GM23338 (cell line): ENCODE measurements around the gene GGNBP2. TPM values are rescaled to one million over a fixed set of nuclear protein-coding genes. Genes with fewer than 3 reads are reported as not detected.

Experiments used
- ATAC-seq: fragments of 200-7000 bp; cut with Tn5 transposase; 3 replicates; pipeline ENCODE4 v1.9.1; 2020
- DNase-seq: peaks from one replicate; pipeline ENCODE4 v3.0.0-alpha.2; 2015; ENCODE audit warnings: low spot score
- H2AFZ ChIP-seq: fragments of 200-600 bp; sonication (generic); 2 replicates; pipeline ENCODE4 v1.8.0; 2016; ENCODE audit warnings: antibody characterized with exemption, mild to moderate bottlenecking, moderate library complexity
- H3F3A ChIP-seq: fragments of 200-600 bp; sonication (generic); replicated peaks from 2 replicates; pipeline ENCODE4 v1.8.0; 2017; ENCODE audit warnings: antibody characterized with exemption, mixed run types, low read depth
- H3K27ac ChIP-seq: fragments of 200-600 bp; sonication (generic); 2 replicates; pipeline ENCODE4 v1.6.1; 2016; ENCODE audit warnings: low read depth
- H3K27me3 ChIP-seq: fragments of 200-600 bp; sonication (generic); 2 replicates; pipeline ENCODE4 v1.8.0; 2016; ENCODE audit warnings: mild to moderate bottlenecking, mixed run types, moderate library complexity; ENCODE audit not compliant: insufficient read depth
- H3K36me3 ChIP-seq: fragments of 200-600 bp; sonication (generic); 2 replicates; pipeline ENCODE4 v1.8.0; 2016; ENCODE audit warnings: mild to moderate bottlenecking; ENCODE audit not compliant: insufficient read depth
- H3K4me1 ChIP-seq: fragments of 200-600 bp; sonication (generic); 2 replicates; pipeline ENCODE4 v1.8.0; 2016; ENCODE audit warnings: mild to moderate bottlenecking, moderate library complexity; ENCODE audit not compliant: insufficient read depth
- H3K4me2 ChIP-seq: fragments of 200-600 bp; sonication (generic); 2 replicates; pipeline ENCODE4 v1.7.1; 2017; ENCODE audit warnings: mixed run types
- H3K4me3 ChIP-seq: fragments of 200-600 bp; sonication (generic); 2 replicates; pipeline ENCODE4 v1.6.1; 2016; ENCODE audit warnings: mixed run types
- H3K79me2 ChIP-seq: fragments of 200-600 bp; sonication (generic); replicated peaks from 2 replicates; pipeline ENCODE4 v1.8.0; 2017; ENCODE audit warnings: mild to moderate bottlenecking; ENCODE audit not compliant: insufficient read depth
- H3K9me2 ChIP-seq: fragments of 200-600 bp; sonication (generic); 2 replicates; pipeline ENCODE4 v1.8.0; 2017; ENCODE audit not compliant: insufficient read depth
- H4K20me1 ChIP-seq: fragments of 200-600 bp; sonication (generic); replicated peaks from 2 replicates; pipeline ENCODE4 v1.8.0; 2017; ENCODE audit warnings: mild to moderate bottlenecking; ENCODE audit not compliant: insufficient read depth
- H3K27ac Mint-ChIP-seq: 2 replicates; pipeline ENCODE4 v1.8.0; 2020; ENCODE audit warnings: inconsistent platforms, mild to moderate bottlenecking, moderate library complexity, mixed read lengths
- H3K27me3 Mint-ChIP-seq: 3 replicates; pipeline ENCODE4 v1.8.0; 2022; ENCODE audit warnings: low read depth, mild to moderate bottlenecking, moderate library complexity, mixed read lengths, inconsistent platforms; ENCODE audit not compliant: insufficient read depth, poor library complexity
- H3K36me3 Mint-ChIP-seq: 3 replicates; pipeline ENCODE4 v1.8.0; 2021; ENCODE audit warnings: low read depth, mild to moderate bottlenecking, inconsistent platforms, moderate library complexity, mixed read lengths
- H3K4me1 Mint-ChIP-seq: 3 replicates; pipeline ENCODE4 v1.8.0; 2020; ENCODE audit warnings: mild to moderate bottlenecking, inconsistent platforms, mixed read lengths
- H3K4me3 Mint-ChIP-seq: 3 replicates; pipeline ENCODE4 v1.8.0; 2021; ENCODE audit warnings: moderate library complexity, mild to moderate bottlenecking, inconsistent platforms, mixed read lengths
- H3K9me3 Mint-ChIP-seq: 3 replicates; pipeline ENCODE4 v1.8.0; 2020; ENCODE audit warnings: moderate library complexity, mild to moderate bottlenecking, inconsistent platforms, mixed read lengths
- CREB1 ChIP-seq: fragments of 250-450 bp; sonication (Bioruptor Pico); IDR thresholded peaks from 2 replicates; pipeline ENCODE4 v1.5.0; 2020; ENCODE audit warnings: low read depth, mild to moderate bottlenecking, moderate library complexity
- EZH2 ChIP-seq: fragments of 200-600 bp; sonication (generic); IDR thresholded peaks from one replicate; pipeline ENCODE4 v1.8.0; 2017; ENCODE audit warnings: antibody characterized with exemption, mild to moderate bottlenecking, low read depth; ENCODE audit not compliant: unreplicated experiment
- EZH2phosphoT487 ChIP-seq: fragments of 200-600 bp; sonication (generic); IDR thresholded peaks from one replicate; pipeline ENCODE4 v1.8.1; 2018; ENCODE audit warnings: antibody characterized with exemption; ENCODE audit not compliant: unreplicated experiment
- JUNB ChIP-seq: IDR thresholded peaks from one replicate; pipeline ENCODE4 v1.6.1; 2016; ENCODE audit warnings: antibody characterized with exemption; ENCODE audit not compliant: unreplicated experiment
- NANOG ChIP-seq: IDR thresholded peaks from 2 replicates; pipeline ENCODE4 v1.6.1; 2016; ENCODE audit warnings: antibody characterized with exemption, borderline replicate concordance
- POLR2AphosphoS5 ChIP-seq: IDR thresholded peaks from 2 replicates; pipeline ENCODE4 v1.6.1; 2016; ENCODE audit warnings: antibody characterized with exemption, low read depth
- STAT1 ChIP-seq: IDR thresholded peaks from one replicate; pipeline ENCODE4 v1.6.1; 2016; ENCODE audit warnings: antibody characterized with exemption; ENCODE audit not compliant: unreplicated experiment
- ZNF114 ChIP-seq: fragments of 250-450 bp; sonication (Bioruptor Pico); IDR thresholded peaks from 2 replicates; pipeline ENCODE4 v1.5.0; 2020; ENCODE audit warnings: mild to moderate bottlenecking, moderate library complexity
- ZNF331 ChIP-seq: fragments of 250-450 bp; sonication (Bioruptor Pico); IDR thresholded peaks from 2 replicates; pipeline ENCODE4 v1.5.0; 2020; ENCODE audit warnings: low read depth, mild to moderate bottlenecking, moderate library complexity
- polyA plus RNA-seq: library from polyadenylated mRNA; unstranded; fragments of >200 nt; fragmentation: Nextera tagmentation; extraction: Ambion mirVana; gene quantifications from 2 replicates; pipeline ENCODE4 v1.2.1, GENCODE V29; 2016
- total RNA-seq: library from RNA; depleted of rRNA; stranded (reverse); fragments of >200 nt; shearing (Covaris generic); gene quantifications from 2 replicates; pipeline ENCODE4 v1.2.3, GENCODE V29; 2014
- TF ChIP-seq, protein P1 (sequence below): IDR thresholded peaks from one replicate; pipeline ENCODE4 v1.6.1; 2018; ENCODE audit warnings: antibody characterized with exemption; ENCODE audit not compliant: unreplicated experiment
- TF ChIP-seq, protein P2 (sequence below): IDR thresholded peaks from 2 replicates; pipeline ENCODE4 v1.6.1; 2016; ENCODE audit warnings: antibody characterized with exemption
- TF ChIP-seq, protein P3 (sequence below): fragments of 250-450 bp; sonication (Bioruptor Pico); IDR thresholded peaks from 2 replicates; pipeline ENCODE4 v1.5.0; 2020; ENCODE audit warnings: mild to moderate bottlenecking, moderate library complexity

GGNBP2 gene
- total and polyA plus RNA-seq, 2 experiments from 2014 or later = 40.7 to 41.2 TPM

DNA sequence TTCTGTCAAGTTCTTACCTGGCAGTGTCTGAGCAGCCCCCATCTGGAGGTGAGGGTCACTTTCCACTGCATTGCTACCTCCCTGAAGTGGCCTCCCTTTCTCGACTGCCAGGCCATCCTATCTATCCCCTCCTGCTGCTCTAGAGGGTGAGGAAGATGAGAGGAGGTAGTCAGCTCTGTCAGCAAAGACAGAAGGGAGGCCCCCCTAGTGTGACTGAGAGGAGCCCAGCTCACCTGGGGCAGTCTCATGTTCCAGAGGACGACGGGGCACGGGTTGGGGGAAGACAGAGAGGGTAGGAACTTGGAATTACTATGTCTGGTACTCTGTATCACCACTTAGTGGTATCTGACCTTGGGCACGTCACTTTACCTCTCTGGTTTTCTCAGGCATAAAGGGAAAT is 32.1 kb upstream of the GGNBP2 start:
- no peaks in the 10 kb centered on the region for H3K4me1 ChIP-seq
- H3K79me2 ChIP-seq = no peaks in the 10 kb centered on the region
- Mint-ChIP-seq H3K27me3 (peaks cover 9% of the 10 kb centered on the region), H3K4me1 (no peaks in the 10 kb centered on the region), H3K36me3 (peaks cover 93% of the 10 kb centered on the region), H3K9me3 (no peaks in the 10 kb centered on the region), H3K27ac (no peak overlapping the region), H3K4me3 (no peak overlapping the region)
- H4K20me1 ChIP-seq = peaks cover 4% of the 10 kb centered on the region
- H3K36me3 ChIP-seq = peaks cover 16% of the 10 kb centered on the region
- TF ChIP-seq POLR2AphosphoS5 (no peak), ZNF331 (CRISPR knock-in tag) (no peak), ZNF114 (CRISPR knock-in tag) (no peak), EZH2 (no peak)
- H3K27ac ChIP-seq = no peak overlapping the region
- no peak for DNase-seq
- no peak overlapping the region for H3K4me2 ChIP-seq
- no peaks in the 10 kb centered on the region for H3K9me2 ChIP-seq
- no peak overlapping the region for H3K4me3 ChIP-seq
- no peak for ATAC-seq
- H3F3A ChIP-seq = no peaks in the 10 kb centered on the region
- H3K27me3 ChIP-seq = no peaks in the 10 kb centered on the region
- H2AFZ ChIP-seq = no peak overlapping the region

DNA sequence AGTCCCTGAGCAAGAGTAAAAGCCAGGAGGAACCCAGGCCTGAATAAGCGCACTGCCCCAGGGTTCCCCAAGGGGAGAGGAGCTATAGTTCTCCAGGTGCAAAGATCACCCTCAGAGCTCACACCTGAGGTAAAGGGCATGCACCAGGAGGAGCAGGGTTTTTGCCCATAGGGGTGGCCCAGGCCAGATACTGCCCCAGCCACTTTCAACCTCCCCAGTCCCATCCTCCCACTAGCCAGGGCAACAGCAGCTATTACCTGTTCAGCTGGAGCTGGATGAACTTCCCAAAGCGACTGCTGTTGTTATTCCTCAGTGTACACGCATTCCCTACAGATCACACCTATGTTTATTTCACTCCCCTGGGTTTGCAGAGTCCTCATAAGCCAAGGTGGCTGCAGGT is 29.9 kb upstream of the GGNBP2 start:
- Histone ChIP-seq H4K20me1 (peaks cover 5% of the 10 kb centered on the region), H3K4me1 (no peaks in the 10 kb centered on the region), H3K9me2 (no peaks in the 10 kb centered on the region), H3K36me3 (peaks cover 16% of the 10 kb centered on the region), H3F3A (no peaks in the 10 kb centered on the region; the same call in 1 of the 2 replicates), H3K4me2 (no peak overlapping the region), H3K79me2 (no peaks in the 10 kb centered on the region), H2AFZ (no peak overlapping the region), H3K27me3 (no peaks in the 10 kb centered on the region), H3K27ac (no peak overlapping the region), H3K4me3 (no peak overlapping the region)
- Mint-ChIP-seq H3K27ac (no peak overlapping the region), H3K9me3 (no peaks in the 10 kb centered on the region), H3K4me1 (no peaks in the 10 kb centered on the region), H3K4me3 (no peak overlapping the region), H3K27me3 (peaks cover 7% of the 10 kb centered on the region), H3K36me3 (peaks cover 91% of the 10 kb centered on the region)
- no peak for ATAC-seq
- DNase-seq = no peak
- TF ChIP-seq JUNB (no peak), STAT1 (no peak), ZNF331 (CRISPR knock-in tag) (no peak), ZNF114 (CRISPR knock-in tag) (no peak), CREB1 (no peak), NANOG (no peak), POLR2AphosphoS5 (no peak; the same call in 1 of the 2 replicates), EZH2phosphoT487 (no peak)
- TF ChIP-seq, protein P1, sequence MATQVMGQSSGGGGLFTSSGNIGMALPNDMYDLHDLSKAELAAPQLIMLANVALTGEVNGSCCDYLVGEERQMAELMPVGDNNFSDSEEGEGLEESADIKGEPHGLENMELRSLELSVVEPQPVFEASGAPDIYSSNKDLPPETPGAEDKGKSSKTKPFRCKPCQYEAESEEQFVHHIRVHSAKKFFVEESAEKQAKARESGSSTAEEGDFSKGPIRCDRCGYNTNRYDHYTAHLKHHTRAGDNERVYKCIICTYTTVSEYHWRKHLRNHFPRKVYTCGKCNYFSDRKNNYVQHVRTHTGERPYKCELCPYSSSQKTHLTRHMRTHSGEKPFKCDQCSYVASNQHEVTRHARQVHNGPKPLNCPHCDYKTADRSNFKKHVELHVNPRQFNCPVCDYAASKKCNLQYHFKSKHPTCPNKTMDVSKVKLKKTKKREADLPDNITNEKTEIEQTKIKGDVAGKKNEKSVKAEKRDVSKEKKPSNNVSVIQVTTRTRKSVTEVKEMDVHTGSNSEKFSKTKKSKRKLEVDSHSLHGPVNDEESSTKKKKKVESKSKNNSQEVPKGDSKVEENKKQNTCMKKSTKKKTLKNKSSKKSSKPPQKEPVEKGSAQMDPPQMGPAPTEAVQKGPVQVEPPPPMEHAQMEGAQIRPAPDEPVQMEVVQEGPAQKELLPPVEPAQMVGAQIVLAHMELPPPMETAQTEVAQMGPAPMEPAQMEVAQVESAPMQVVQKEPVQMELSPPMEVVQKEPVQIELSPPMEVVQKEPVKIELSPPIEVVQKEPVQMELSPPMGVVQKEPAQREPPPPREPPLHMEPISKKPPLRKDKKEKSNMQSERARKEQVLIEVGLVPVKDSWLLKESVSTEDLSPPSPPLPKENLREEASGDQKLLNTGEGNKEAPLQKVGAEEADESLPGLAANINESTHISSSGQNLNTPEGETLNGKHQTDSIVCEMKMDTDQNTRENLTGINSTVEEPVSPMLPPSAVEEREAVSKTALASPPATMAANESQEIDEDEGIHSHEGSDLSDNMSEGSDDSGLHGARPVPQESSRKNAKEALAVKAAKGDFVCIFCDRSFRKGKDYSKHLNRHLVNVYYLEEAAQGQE = no peak
- TF ChIP-seq, protein P2, sequence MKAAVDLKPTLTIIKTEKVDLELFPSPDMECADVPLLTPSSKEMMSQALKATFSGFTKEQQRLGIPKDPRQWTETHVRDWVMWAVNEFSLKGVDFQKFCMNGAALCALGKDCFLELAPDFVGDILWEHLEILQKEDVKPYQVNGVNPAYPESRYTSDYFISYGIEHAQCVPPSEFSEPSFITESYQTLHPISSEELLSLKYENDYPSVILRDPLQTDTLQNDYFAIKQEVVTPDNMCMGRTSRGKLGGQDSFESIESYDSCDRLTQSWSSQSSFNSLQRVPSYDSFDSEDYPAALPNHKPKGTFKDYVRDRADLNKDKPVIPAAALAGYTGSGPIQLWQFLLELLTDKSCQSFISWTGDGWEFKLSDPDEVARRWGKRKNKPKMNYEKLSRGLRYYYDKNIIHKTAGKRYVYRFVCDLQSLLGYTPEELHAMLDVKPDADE = no peak
- TF ChIP-seq, protein P3, sequence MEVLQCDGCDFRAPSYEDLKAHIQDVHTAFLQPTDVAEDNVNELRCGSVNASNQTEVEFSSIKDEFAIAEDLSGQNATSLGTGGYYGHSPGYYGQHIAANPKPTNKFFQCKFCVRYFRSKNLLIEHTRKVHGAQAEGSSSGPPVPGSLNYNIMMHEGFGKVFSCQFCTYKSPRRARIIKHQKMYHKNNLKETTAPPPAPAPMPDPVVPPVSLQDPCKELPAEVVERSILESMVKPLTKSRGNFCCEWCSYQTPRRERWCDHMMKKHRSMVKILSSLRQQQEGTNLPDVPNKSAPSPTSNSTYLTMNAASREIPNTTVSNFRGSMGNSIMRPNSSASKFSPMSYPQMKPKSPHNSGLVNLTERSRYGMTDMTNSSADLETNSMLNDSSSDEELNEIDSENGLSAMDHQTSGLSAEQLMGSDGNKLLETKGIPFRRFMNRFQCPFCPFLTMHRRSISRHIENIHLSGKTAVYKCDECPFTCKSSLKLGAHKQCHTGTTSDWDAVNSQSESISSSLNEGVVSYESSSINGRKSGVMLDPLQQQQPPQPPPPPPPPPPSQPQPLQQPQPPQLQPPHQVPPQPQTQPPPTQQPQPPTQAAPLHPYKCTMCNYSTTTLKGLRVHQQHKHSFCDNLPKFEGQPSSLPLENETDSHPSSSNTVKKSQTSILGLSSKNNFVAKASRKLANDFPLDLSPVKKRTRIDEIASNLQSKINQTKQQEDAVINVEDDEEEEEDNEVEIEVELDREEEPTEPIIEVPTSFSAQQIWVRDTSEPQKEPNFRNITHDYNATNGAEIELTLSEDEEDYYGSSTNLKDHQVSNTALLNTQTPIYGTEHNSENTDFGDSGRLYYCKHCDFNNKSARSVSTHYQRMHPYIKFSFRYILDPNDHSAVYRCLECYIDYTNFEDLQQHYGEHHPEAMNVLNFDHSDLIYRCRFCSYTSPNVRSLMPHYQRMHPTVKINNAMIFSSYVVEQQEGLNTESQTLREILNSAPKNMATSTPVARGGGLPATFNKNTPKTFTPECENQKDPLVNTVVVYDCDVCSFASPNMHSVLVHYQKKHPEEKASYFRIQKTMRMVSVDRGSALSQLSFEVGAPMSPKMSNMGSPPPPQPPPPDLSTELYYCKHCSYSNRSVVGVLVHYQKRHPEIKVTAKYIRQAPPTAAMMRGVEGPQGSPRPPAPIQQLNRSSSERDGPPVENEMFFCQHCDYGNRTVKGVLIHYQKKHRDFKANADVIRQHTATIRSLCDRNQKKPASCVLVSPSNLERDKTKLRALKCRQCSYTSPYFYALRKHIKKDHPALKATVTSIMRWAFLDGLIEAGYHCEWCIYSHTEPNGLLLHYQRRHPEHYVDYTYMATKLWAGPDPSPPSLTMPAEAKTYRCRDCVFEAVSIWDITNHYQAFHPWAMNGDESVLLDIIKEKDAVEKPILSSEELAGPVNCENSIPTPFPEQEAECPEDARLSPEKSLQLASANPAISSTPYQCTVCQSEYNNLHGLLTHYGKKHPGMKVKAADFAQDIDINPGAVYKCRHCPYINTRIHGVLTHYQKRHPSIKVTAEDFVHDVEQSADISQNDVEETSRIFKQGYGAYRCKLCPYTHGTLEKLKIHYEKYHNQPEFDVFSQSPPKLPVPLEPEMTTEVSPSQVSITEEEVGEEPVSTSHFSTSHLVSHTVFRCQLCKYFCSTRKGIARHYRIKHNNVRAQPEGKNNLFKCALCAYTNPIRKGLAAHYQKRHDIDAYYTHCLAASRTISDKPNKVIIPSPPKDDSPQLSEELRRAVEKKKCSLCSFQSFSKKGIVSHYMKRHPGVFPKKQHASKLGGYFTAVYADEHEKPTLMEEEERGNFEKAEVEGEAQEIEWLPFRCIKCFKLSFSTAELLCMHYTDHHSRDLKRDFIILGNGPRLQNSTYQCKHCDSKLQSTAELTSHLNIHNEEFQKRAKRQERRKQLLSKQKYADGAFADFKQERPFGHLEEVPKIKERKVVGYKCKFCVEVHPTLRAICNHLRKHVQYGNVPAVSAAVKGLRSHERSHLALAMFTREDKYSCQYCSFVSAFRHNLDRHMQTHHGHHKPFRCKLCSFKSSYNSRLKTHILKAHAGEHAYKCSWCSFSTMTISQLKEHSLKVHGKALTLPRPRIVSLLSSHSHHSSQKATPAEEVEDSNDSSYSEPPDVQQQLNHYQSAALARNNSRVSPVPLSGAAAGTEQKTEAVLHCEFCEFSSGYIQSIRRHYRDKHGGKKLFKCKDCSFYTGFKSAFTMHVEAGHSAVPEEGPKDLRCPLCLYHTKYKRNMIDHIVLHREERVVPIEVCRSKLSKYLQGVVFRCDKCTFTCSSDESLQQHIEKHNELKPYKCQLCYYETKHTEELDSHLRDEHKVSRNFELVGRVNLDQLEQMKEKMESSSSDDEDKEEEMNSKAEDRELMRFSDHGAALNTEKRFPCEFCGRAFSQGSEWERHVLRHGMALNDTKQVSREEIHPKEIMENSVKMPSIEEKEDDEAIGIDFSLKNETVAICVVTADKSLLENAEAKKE (CRISPR knock-in tag) = no peak
